NK-92 treated with Interleukin-12 subunit alpha and Interleukin-12 subunit beta, amount 100 ng/mL, for 24 hours (cell line): ENCODE measurements around the gene CELF6.

Experiments used
- DNase-seq: peaks from one replicate; lab custom pipeline; 2025; lab: John Stamatoyannopoulos, UW

Gene CELF6

DNA sequence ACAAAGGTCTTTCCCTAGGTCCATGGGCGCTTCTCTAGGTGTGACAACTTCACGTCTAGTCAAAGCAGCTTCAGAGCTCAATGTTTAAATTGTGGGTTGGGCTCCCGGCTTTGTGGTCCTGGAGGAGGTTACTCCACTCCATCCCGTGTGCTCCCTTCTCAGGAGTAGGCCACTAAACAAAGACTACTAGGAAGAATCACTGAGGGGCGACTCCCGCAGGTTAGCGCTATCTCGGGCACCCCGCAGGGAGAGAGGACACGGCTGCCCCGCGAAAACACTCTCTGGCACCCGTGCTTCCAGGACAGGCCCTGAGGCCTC, 48.1 kb downstream of the CELF6 start:
- DNase-seq: peak; percentile 44

DNA sequence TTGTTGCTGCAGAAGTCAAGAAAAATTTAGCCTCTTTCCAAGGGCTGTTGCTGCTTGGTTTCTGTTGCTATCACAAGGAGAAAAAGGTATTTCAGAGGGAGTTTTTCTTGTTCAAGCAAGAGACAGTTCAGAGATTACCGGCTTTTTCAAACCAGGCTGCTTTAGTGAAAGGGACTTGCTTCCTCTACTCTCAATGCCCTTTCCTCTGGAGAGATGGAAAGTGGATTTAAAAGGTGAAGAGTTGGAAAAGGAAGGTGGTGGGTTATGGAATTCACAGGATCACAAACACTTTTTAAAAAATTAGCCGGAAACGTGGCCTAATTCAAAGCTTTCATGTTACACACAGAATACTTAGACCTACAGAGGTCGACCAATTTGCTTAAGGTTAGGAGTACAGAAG, 48.7 kb downstream of the CELF6 start:
- DNase-seq: no peak

DNA sequence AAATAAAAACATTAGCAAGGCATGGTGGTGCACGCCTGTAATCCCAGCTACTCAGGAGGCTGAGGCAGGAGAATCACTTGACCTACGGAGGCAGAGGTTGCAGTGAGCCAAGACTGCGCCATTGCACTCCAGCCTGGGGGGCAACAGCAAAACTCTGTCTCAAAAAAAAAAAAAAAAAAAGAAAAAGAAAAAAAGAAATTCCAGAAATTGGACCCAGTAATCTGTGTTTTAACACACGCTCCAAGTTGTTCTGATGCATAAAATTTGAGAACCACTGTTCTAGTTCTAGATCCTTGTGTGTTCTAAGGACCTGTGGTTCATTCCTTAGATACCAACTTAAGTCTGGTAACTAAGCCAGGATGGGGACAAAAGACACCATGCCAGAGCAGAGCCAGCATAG, 50.2 kb downstream of the CELF6 start:
- DNase-seq: no peak

DNA sequence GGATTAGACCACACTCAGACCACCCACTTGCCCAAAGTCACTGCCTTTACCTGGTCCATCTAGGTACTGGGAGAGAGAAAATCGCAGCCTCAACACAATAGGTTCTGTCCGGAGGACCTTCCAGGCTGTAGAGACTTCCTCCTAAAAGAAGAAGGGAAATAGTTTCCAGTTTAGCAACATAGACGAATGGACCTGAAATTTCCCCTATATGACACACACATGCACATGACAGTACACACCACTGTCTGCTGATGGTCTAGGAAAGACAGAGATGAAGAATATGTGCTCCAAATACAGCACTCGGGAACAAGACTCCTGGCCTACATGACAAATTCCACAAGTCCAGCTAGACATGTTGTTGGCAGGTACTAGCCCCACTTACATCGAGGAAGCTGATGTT, 54.9 kb downstream of the CELF6 start:
- no peak for DNase-seq

DNA sequence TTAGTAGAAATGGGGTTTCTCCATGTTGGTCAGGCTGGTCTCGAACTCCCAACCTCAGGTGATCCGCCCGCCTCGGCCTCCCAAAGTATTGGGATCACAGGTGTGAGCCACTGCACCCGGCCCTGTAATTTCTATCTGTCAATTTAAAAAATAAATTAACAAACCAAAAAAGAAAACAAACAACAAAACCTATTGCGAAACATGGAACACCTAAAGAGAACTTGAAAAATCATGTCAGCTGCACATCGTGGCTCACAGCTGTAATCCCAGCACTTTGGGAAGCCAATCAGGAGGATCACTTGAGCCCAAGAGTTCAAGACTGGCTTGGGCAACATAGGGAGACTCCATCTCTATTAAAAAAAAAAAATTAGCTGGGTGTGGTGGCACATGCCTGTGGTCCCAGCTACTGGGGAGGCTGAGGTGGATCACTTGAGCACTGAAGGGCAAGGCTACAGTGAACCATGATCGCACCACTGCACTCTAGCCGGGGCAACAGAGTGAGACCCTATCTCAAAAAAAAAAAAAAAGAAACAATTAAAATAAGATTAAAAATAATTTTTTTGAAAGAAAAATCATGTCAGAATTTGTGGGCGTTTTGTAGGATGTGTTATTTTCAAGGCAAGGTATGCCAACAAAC, 67.2 kb downstream of the CELF6 start:
- no peak for DNase-seq

DNA sequence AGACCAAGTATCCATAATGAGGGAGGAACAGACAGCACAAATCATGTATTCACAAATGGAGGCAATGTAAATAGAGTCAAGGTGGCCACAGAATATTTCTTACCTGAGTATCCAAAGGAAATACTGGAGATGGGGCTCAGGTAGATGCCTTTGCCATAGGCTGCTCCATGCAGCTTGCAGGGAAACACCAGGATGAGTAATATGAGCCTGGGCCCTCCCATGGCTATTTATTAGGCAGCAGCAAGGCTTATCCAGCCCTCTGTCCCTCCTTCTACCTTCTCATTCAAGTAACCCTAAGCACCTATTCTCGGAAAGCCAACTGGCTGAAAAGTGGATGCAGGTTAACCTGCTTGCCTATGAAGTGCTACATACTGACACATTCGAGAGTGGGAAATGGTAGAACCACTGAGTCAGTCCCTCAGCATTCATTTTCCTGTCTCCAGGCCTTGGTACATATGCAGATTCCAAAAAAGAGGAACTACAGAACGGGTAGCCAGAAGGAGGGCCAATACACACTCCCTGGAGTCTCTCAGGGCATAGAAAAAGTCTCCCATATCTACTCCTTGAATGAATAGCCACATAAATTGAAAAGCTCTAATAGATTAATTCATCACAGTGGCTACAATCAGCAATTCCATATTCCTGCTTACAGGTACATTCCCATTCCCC, 70.7 kb downstream of the CELF6 start:
- no peak for DNase-seq

DNA sequence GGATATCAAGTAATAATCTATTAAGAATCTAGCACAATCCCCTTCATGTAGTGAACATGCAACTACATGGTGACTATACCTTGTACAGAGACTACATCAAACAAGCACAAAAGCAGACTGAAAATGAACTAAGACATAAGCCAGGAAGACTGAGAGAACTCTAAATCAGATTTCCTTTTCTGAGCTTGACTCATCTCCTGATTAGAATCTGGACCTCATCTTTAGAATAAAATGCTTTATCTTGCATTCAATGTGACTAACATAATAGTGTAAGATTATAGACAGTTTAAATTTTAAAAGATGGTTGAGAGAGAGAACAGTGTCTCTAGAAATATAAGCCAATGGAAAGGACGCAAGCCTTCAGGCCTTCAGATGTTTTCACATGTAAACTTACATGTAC, 71.4 kb downstream of the CELF6 start:
- no peak for DNase-seq

DNA sequence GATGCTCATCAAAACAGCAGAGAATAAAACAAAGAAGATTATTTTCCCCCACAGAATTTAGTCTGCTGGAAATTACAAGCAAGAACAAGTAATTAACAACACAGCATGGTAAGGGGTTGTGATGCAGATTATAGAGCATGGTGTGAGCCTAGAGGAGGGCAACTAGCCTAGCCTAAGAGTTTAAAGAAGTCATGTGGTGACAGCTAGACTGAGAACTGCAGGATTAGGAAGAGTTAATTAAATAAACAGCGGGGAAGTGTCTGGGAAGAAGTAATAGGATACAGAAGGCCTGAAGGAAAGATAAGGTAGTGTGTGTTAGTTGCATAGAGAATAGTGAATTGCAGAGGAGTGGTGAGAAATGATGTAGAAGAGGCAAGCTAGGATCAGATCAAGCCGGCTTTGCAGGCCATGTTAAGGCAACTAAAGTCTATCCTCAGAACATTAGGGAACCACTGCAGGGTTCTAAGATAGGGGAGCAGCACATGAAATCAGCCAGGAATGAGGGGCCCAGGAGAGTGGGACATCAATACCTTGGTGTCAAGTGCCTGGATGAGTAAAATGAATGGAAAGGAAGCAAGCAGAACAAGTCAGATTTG, 77.1 kb downstream of the CELF6 start:
- no peak for DNase-seq

DNA sequence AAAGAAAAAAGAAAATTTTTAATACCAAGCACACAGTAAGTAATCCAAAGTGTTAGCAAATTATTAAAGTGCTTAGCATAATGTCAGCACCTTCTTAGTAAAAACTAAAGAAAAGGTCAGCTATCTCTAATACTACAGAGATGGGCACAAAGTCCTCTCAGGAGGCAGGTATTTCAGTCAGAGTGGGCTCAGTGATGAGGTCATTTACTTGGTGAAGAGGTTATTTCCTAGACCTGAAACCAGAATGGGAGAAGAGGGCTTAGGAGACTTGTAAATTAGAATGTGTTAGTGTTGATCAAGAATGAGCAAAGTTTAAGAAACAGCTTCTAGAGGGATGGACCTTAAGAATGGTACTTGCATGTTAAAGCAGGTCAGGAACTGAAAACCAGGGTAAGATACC, 80.3 kb downstream of the CELF6 start:
- no peak for DNase-seq

DNA sequence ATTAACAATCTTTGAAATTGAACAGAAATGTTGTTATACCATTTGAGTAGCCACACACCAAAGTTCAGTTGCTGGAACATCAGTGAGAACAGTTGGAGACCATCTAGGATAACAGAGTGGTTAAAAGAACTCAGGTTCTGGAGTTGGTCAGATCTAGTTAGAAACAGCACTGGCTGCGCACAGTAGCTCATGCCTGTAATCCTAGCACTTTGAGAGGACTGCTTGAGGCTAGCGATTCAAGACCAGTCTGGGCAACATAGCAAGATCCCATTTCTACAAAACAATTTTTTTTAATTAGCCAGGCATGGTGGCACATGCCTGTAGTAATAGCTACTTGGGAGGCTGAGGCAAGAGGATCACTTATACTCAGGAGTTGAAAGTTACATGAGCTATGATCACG, 81.4 kb downstream of the CELF6 start:
- no peak for DNase-seq

DNA sequence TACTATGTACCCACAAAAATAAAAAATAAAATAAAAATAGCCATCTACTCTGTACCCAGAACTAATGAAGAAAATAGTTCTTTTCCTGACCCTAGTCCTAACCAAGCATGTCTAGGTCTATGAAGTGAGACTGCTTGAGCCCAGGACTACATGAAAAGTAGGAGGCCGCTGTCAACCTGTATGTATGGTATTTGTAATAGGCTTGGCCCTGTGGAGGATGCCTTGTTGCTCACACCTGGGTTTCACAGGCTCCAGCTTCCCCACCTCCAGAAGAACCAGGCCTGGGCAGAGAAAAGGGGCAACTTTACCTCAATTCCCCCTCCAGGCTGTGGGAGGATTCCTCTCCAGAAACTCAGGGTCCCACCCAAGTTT, 82.1 kb downstream of the CELF6 start:
- no peak for DNase-seq

DNA sequence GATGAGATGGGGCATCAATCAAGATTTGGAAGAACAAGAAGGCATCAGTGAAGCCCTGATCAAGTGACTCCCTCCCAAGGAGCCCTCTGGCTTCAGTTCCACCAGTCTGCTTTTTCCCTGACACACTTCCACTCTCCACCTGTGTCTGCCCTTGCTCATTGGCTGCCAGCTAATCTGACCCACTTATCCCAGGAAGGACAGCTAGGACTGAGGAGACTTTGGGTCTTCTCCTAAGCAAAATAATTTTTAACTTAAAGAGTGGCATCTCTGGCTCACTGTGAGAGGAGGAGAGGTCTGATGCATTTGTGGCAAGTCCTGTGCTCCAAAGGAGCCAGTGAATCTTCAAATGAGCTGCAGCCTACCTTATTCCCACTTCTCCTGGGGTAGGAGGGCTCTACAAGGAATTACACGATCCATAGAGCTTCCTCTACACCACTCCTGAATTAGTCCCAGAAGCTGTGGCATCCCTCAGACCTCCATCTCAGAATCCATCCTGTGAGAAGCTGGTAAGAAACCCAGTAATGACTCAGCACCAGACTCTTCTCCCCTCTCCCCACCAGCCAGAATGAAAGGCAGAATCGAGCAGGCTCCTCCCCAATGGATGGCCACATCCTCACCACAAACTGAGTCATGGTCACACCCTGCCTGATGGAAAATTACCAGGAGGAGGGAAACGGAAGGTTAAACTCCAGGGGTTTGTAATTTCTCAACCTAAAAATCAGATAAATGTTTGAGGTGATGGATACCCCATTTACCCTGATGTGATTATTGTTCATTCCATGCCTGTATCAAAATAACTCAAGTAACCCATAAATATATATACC, 82.7 kb downstream of the CELF6 start:
- DNase-seq: peak; percentile 85

DNA sequence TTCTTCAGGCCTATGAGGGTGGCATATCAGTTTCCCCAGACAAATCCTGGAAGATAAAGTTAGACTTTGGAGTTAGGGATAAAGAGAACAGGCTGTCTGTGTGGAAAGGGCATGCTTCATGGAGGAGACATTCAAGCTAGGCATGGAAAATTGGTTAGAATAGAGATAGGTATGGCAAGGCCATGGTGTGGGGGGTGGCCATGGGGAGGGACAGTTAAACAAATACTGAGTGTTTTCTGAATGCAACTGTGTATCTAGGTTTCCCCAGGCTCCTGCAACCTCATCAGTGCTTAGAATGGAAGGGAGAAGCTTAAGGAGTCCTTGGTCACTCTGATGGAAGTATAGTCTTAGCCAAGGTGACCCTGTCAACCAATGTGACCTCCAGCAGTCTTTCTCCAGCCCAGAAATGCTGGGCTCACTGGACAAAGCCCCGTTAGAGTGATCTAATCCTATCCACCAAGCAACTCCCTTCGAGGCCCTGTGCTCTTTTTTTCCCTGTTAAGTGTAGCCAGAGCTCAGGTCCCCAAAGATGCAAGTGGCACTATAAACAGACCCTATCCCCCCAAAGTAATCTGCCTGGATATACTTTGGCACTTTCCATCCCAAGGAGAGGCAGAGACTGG, 83.5 kb downstream of the CELF6 start:
- DNase-seq: no peak

DNA sequence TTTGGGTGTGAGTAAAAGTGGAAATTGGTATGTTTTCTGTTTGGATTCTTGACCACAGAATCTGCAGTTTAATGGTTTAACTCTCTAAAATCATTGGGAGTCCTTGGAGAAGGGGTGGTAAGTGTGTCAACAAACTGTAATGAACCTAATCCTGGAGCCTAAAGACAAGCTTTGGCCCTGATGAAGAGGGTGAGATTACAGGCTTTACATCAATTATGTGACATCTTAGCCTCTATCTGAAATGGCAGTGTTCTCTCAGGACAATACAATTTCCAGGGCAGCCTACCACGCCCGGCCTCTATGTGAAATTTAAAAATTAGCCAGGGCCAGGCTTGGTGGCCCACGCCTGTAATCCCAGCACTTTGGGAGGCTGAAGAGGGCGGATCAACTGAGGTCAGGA, 84.7 kb downstream of the CELF6 start:
- DNase-seq: no peak
